ENCODE results near the gene TPSD1. TPM values are rescaled to one million over a fixed set of nuclear protein-coding genes. Genes with fewer than 3 reads are reported as not detected.
"Not testable (repeated sequence)": the region's sequence is repeated elsewhere in the genome, so short reads cannot be mapped to it uniquely, and the experiment has no call there.

The TPSD1 gene
- total RNA-seq, 1 donor from 2014 or later = not detected

GRCh38 chr16:1220841-1221627 lies 34.8 kb upstream of the TPSD1 start:
- no peak for DNase-seq (ENCODE audit: low spot score)

- DNase-seq (ENCODE audit: low spot score) = no peak
Observed at GRCh38 chr16:1221628-1222552, 34.0 kb upstream of the TPSD1 start.

GRCh38 chr16:1222553-1223354 lies 33.1 kb upstream of the TPSD1 start:
- no peak for DNase-seq (ENCODE audit: low spot score)

DNA sequence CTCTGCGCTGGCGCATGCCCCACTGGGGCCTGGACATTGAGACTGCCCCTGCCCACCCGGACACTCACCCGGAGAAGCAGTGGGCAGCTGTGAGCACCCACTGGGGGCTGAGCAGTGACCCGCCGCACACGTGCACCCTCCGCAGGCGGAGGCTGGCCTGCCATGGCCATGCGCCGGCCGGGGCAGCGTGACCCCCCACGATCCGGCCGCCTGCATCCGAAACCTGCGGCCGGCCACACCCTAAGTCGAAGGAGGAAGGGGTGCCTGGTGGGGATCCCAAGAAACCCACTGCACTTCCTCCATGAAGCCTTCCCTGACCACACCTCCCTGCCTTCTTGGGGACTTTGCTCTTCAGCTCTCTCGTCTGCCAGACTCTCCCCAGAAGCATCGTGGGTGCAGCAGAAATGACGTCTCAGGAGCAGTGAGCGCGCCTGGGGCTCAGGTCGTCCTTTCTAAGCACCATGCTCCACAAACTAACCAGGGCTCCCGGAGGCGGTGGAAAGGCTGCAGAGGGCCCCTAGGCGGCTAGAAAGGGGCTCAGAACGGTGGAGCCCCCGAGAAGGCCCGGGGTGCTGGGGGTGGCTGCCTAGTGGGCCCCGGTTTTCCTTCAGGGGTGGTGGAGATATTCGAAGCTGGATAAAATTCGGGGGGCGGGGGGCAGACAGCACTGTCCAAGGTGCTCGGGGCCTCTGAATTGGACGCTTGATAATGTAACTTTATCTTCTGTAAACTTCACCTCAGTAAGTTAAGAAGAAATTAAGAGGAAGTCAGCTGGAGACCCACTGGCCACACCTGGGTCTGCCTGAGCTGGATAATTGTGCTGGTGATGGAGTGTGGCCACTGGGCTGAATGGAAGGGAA lies 32.3 kb upstream of the TPSD1 start:
- DNase-seq (ENCODE audit: low spot score) = no peak

DNA sequence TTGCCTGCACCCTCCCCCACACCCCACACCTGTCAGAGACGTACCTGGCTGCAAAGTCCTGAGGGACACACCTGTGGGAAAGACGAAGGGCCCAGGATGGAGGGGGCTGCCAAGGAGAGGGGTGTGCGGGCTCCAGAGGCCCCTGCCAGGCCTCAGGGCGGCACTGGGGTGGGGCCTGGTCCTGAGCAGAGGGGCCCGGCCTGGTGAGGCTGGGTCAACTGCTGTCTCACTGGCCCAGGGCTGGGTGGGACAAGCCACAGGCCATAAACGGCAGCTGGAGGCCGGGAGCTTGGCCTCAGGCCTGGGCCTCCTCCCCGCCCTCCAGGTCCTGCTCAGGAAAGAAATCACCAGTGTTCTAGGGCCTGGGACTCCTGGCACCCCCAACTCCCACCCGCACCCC lies 31.3 kb upstream of the TPSD1 start:
- DNase-seq (ENCODE audit: low spot score) = no peak

DNA sequence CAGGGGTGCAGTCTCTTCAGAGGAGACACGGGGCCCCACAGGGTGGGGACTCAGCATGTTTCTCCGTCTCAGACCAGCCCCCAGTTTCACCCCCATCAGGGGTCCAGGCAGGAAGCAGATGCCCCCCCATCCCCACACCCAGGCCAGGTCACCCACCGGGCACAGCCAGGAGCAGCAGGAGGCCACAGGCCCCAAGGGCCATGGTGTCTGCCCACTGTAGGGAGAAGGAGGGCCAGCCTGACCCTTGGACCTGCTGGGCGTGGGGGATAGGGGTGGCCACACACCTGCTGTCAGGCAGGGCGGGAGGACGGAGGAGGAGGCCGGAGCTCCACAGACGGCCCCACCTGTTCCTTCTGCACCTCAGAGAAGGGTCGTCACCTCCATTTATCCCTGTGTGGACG lies 30.8 kb upstream of the TPSD1 start, which contains the start of gene TPSG1:
TPSG1 (minus strand) TSS at position 218 of the 401 bp plus-strand sequence; CDS start at position 202, 16 bp downstream.
- DNase-seq (ENCODE audit: low spot score) = no peak

GRCh38 chr16:1225728-1226311 lies 30.0 kb upstream of the TPSD1 start:
- not testable (repeated sequence) for DNase-seq (ENCODE audit: low spot score)

GRCh38 chr16:1226692-1227091 lies 29.2 kb upstream of the TPSD1 start:
- DNase-seq (ENCODE audit: low spot score) = not testable (repeated sequence)

- not testable (repeated sequence) for DNase-seq (ENCODE audit: low spot score)
Observed at GRCh38 chr16:1228227-1228626, 27.6 kb upstream of the TPSD1 start.

GRCh38 chr16:1229476-1229875 lies 26.4 kb upstream of the TPSD1 start:
- DNase-seq (ENCODE audit: low spot score) = not testable (repeated sequence)

- not testable (repeated sequence) for DNase-seq (ENCODE audit: low spot score)
Observed at GRCh38 chr16:1230084-1230470, 25.8 kb upstream of the TPSD1 start, which contains the start of gene TPSB2. Gene TPSB2 (minus strand): TSS chr16:1230184. CDS start chr16:1229951, 233 bp downstream.

- not testable (repeated sequence) for DNase-seq (ENCODE audit: low spot score)
Observed at GRCh38 chr16:1230471-1231212, 25.2 kb upstream of the TPSD1 start.

DNA sequence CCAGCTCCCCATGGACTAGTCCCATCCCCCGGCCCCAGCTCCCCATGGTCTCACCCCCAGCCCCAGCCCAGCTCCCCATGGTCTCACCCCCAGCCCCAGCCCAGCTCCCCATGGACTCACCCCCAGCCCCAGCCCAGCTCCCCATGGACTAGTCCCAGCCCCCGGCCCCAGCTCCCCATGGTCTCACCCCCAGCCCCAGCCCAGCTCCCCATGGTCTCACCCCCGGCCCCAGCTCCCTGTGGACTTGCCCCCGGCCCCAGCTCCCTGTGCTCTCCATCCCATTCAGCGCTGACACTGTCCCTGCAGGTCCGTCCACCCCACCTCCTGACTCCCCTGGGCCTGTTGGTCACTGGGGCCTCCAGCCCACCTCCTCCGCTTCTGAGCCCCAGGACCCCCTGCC lies 24.6 kb upstream of the TPSD1 start:
- DNase-seq (ENCODE audit: low spot score) = not testable (repeated sequence)

GRCh38 chr16:1232049-1232748 lies 23.7 kb upstream of the TPSD1 start:
- not testable (repeated sequence) for DNase-seq (ENCODE audit: low spot score)

- DNase-seq (ENCODE audit: low spot score) = not testable (repeated sequence)
Observed at GRCh38 chr16:1236659-1237058, 19.2 kb upstream of the TPSD1 start.

GRCh38 chr16:1237990-1238389 lies 17.9 kb upstream of the TPSD1 start:
- no peak for DNase-seq (ENCODE audit: low spot score)

DNA sequence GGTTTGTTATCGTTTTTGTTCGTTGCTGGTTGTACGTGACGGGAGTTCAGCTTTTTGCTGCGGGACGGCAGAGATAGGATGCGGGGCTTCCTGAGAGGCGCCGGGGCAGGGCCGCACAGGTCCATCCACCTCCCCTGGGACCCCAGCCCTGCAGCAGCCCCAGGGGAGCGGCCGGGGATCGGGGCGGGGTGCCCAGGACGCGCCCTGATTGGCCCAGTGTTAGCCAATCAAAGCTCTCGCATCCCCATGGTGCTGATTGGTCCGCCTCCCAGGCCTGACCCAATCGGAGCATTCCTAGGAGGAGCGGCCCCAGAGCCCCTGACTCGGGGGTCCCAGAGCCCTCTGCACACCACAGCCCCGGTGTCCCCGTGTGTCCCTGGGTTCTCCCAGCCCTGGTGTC lies 17.0 kb upstream of the TPSD1 start:
- not testable (repeated sequence) for DNase-seq (ENCODE audit: low spot score)

DNA sequence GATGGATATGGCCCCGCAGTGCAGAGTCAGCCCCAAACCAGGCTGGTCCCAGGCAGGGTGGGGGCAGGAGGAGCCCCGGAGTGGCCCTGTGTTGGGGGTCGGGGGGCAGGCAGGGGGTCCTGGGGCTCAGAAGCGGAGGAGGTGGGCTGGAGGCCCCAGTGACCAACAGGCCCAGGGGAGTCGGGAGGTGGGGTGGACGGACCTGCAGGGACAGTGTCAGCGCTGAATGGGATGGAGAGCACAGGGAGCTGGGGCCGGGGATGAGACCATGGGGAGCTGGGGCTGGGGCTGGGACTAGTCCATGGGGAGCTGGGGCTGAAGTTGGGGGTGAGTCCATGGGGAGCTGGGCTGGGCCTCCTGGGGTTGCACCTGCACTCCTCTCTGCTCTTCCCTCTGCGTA lies 16.3 kb upstream of the TPSD1 start:
- DNase-seq (ENCODE audit: low spot score) = not testable (repeated sequence)
